ENCODE data around the gene TIGD1. TPM values are rescaled to one million over a fixed set of nuclear protein-coding genes. Genes with fewer than 3 reads are reported as not detected.

TIGD1 gene
- total RNA-seq, 1 experiment from 2014 or later, result 5.1 TPM

- POLR2A ChIA-PET, result no interaction called here
- Histone ChIP-seq H3K4me1 (ENCODE audit: control insufficient read depth, insufficient read depth, low read length) (no peaks in the 10 kb centered on the region), H3K27me3 (ENCODE audit: control insufficient read depth, insufficient read depth, low read length) (peaks cover 3% of the 10 kb centered on the region; the same call in 1 of the 2 replicates), H3K27ac (ENCODE audit: low read length) (no peak overlapping the region), H3K4me3 (ENCODE audit: low read depth in 2 of 2, low read length in 2 of 2) (no peak overlapping the region), H3K36me3 (ENCODE audit: control insufficient read depth, insufficient read depth, low read length) (no peaks in the 10 kb centered on the region), H3K9me3 (ENCODE audit: control insufficient read depth, insufficient read depth, low read depth, low read length) (no peaks in the 10 kb centered on the region)
- ATAC-seq, result no peak
- in situ Hi-C loops (cut with HindIII; ENCODE audit: low pct_unique_long_range_greater_than_20kb, low sequenced_read_pairs), result no loop called here
- intact Hi-C loops (cut with micrococcal nuclease; ENCODE audit: unreplicated experiment), result no loop called here
- TF ChIP-seq REST (IDR thresholded peaks at IDR 0.05; ENCODE audit: insufficient read depth in 1 of 2, low read depth in 2 of 2, low read length in 1 of 2), result no peak
- CTCF ChIA-PET, result no interaction called here
- no TSS peak for BruUV-seq (replicated peaks)
- DNase-seq (ENCODE audit: low read depth, low spot score), result no peak
Observed at GRCh38 chr2:232508251-232508650, 42.1 kb downstream of the TIGD1 start.

DNA sequence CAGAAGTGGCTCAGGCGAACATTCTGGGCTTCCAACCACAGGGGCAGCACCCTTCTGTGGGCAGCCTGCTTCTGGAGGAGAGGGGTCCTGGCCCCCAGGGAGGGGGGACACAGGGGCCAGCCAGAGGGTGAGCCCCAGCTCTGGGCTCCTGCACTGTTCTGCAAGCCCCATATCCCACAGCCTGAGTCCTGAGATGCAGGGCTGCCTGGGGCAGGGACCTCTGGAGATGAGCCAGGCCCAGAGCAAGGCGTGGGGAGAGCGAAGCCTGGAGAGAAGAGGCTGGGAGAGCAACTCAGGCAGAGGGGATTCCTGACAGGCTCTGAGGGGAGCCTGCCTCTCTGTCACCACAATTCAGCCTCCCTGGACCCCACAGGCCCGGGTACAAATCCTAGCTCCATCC, 43.6 kb downstream of the TIGD1 start:
- H3K36me3 ChIP-seq (ENCODE audit: control insufficient read depth, insufficient read depth, low read length), result no peaks in the 10 kb centered on the region
- no peak for ATAC-seq
- in situ Hi-C loops (cut with HindIII; ENCODE audit: low pct_unique_long_range_greater_than_20kb, low sequenced_read_pairs), result no loop called here
- no peak overlapping the region for H3K4me3 ChIP-seq (ENCODE audit: low read depth in 2 of 2, low read length in 2 of 2)
- intact Hi-C loops (cut with micrococcal nuclease; ENCODE audit: unreplicated experiment), result no loop called here
- DNase-seq (ENCODE audit: low read depth, low spot score), result no peak
- no TSS peak for BruUV-seq (replicated peaks)
- ChIA-PET CTCF (interaction anchor here (0.7 kb wide), 1 partner anchor 60 kb away, joined by 3 read pairs; no protein-coding TSS in a partner anchor), POLR2A (no interaction called here)
- H3K27ac ChIP-seq (ENCODE audit: low read length), result no peak overlapping the region
- no peaks in the 10 kb centered on the region; the same call in 1 of the 2 replicates for H3K4me1 ChIP-seq (ENCODE audit: control insufficient read depth, insufficient read depth, low read length)
- H3K9me3 ChIP-seq (ENCODE audit: control insufficient read depth, insufficient read depth, low read depth, low read length), result no peaks in the 10 kb centered on the region
- H3K27me3 ChIP-seq (ENCODE audit: control insufficient read depth, insufficient read depth, low read length), result peaks cover 3% of the 10 kb centered on the region; the same call in 1 of the 2 replicates
- TF ChIP-seq TCF7L2 (IDR thresholded peaks at IDR 0.05; ENCODE audit: low read depth, low read length), result no peak
- TF ChIP-seq POLR2AphosphoS5 (IDR thresholded peaks at IDR 0.05; ENCODE audit: low read depth, low read length), result no peak
- TF ChIP-seq REST (IDR thresholded peaks at IDR 0.05; ENCODE audit: insufficient read depth in 1 of 2, low read depth in 2 of 2, low read length in 1 of 2), result no peak
- TF ChIP-seq SIN3A (IDR thresholded peaks at IDR 0.05; ENCODE audit: borderline replicate concordance, insufficient read depth, low read depth, low read length), result no peak
- TF ChIP-seq CTCF (IDR thresholded peaks at IDR 0.05), result no peak
